Ovary (tissue), 3 donors: Measurements from ENCODE around the gene ALG14.

ENCODE experiments used
- CTCF ChIP-seq, 3 donors: fragments of 450-650 bp in 2 of 3; fragments of 200-600 bp in 1 of 3; IDR thresholded peaks; one replicate each; pipeline versions ENCODE4 v1.5.1 to v1.8.0; 2016 to 2022; ENCODE audit warnings: antibody characterized with exemption in 3 of 3, mild to moderate bottlenecking in 1 of 3
- EP300 ChIP-seq: sonication (generic); formaldehyde crosslinking; IDR thresholded peaks from one replicate; pipeline ENCODE4 v1.6.1; 2017; ENCODE audit warnings: antibody characterized with exemption
- POLR2A ChIP-seq: fragments of 450-650 bp; IDR thresholded peaks from one replicate; pipeline ENCODE4 v1.6.1; 2017; ENCODE audit warnings: antibody characterized with exemption, mild to moderate bottlenecking, moderate library complexity
- donor health status: DM: no; HTN: no; CAD: no.

GRCh38 chr1:94937820-94938219, 134.9 kb downstream of the ALG14 start:
- TF ChIP-seq CTCF (IDR thresholded peaks at IDR 0.05), result no peak
- TF ChIP-seq POLR2A, result no peak
- TF ChIP-seq EP300, result no peak
